K562 (cell line): ENCODE results near the gene CHURC1. TPM values are rescaled to one million over a fixed set of nuclear protein-coding genes. Genes with fewer than 3 reads are reported as not detected.

Experiments
- BMI1 ChIP-seq: fragments of 150-350 bp; IDR thresholded peaks from 2 replicates; pipeline ENCODE4 v1.6.1; 2014; ENCODE audit warnings: low read length
- CHD2 ChIP-seq: IDR thresholded peaks from 2 replicates; pipeline ENCODE4 v1.6.1; 2011; ENCODE audit warnings: low read depth, low read length
- ELF1 ChIP-seq: fragments of 200-800 bp; sonication (Bioruptor generic); IDR thresholded peaks from 2 replicates; pipeline ENCODE4 v1.6.1; 2016; ENCODE audit warnings: missing genetic modification characterization, missing compliant biosample characterization
- EP400 ChIP-seq: fragments of 450-650 bp; IDR thresholded peaks from 2 replicates; pipeline ENCODE4 v1.6.1; 2017; ENCODE audit warnings: antibody characterized with exemption, mild to moderate bottlenecking, moderate library complexity
- MAZ ChIP-seq, 2 experiments: fragments of 450-650 bp in 1 of 2; sonication (generic) in 1 of 2; formaldehyde crosslinking; IDR thresholded peaks in 1 of 2; conservative IDR thresholded peaks in 1 of 2; 2 replicates each; pipeline versions ENCODE4 v1.4.0 to v1.5.0; 2020; ENCODE audit warnings: mild to moderate bottlenecking in 1 of 2, missing genetic modification reagents in 1 of 2
- MNT ChIP-seq, 2 experiments: fragments of 450-650 bp; conservative IDR thresholded peaks; 2 replicates each; pipeline ENCODE4 v1.6.1; 2017; ENCODE audit warnings: mild to moderate bottlenecking in 2 of 2, moderate library complexity in 2 of 2
- NFIC ChIP-seq: fragments of 450-650 bp; IDR thresholded peaks from 2 replicates; pipeline ENCODE4 v1.6.1; 2017; ENCODE audit warnings: mild to moderate bottlenecking, inconsistent platforms
- POLR2B ChIP-seq: fragments of 450-650 bp; IDR thresholded peaks from 2 replicates; pipeline ENCODE4 v1.6.1; 2018; ENCODE audit warnings: low read depth; ENCODE audit not compliant: partially characterized antibody
- ZNF140 ChIP-seq: fragments of 250-450 bp; sonication (Bioruptor Pico); IDR thresholded peaks from 2 replicates; pipeline ENCODE4 v1.8.0; 2021; ENCODE audit warnings: moderate library complexity, mild to moderate bottlenecking, inconsistent platforms
- polyA plus RNA-seq, 8 experiments: library from polyadenylated mRNA; depleted of rRNA in 4 of 8; stranded (reverse) in 5 of 8; unstranded in 3 of 8; fragments of >200 nt; fragmentation: Nextera tagmentation in 2 of 8; fragmentation: Illumina TruSeq in 1 of 8; extraction: Ambion mirVana in 2 of 8; extraction: Trizol in 1 of 8; gene quantifications; 2 replicates each; pipeline versions ENCODE4 v1.2.1 to v1.2.3, GENCODE V29; 2011 to 2014; ENCODE audit warnings: inconsistent platforms in 1 of 8, missing spikeins in 1 of 8
- total RNA-seq, 7 experiments: library from RNA; depleted of rRNA in 6 of 7; stranded (reverse); fragments of >200 nt in 6 of 7; fragmentation: Illumina TruSeq in 2 of 7; extraction: Trizol in 2 of 7; gene quantifications; 2 replicates each; pipeline versions ENCODE4 v1.2.1 to v1.2.3, GENCODE V29; 2011 to 2021; ENCODE audit warnings: low replicate concordance in 1 of 7
- TF ChIP-seq, protein P1 (sequence below): fragments of 450-650 bp; IDR thresholded peaks from 2 replicates; pipeline ENCODE4 v1.6.1; 2016; ENCODE audit warnings: mild to moderate bottlenecking, moderate library complexity
- TF ChIP-seq, protein P2 (sequence below): fragments of 200-800 bp; sonication (Bioruptor generic); IDR thresholded peaks from 2 replicates; pipeline ENCODE4 v1.6.1; 2017; ENCODE audit warnings: missing genetic modification characterization, missing compliant biosample characterization
- TF ChIP-seq, protein P3 (sequence below): sonication (generic); formaldehyde crosslinking; IDR thresholded peaks from 2 replicates; pipeline ENCODE4 v1.9.0; 2022; ENCODE audit warnings: mild to moderate bottlenecking, missing genetic modification reagents

Gene CHURC1
- total and polyA plus RNA-seq, 9 of the 15 experiments (the other 6 are each of a cell fraction or from before 2014, with no cell fraction given), result 27.3 to 239 (median 45.6) TPM

DNA sequence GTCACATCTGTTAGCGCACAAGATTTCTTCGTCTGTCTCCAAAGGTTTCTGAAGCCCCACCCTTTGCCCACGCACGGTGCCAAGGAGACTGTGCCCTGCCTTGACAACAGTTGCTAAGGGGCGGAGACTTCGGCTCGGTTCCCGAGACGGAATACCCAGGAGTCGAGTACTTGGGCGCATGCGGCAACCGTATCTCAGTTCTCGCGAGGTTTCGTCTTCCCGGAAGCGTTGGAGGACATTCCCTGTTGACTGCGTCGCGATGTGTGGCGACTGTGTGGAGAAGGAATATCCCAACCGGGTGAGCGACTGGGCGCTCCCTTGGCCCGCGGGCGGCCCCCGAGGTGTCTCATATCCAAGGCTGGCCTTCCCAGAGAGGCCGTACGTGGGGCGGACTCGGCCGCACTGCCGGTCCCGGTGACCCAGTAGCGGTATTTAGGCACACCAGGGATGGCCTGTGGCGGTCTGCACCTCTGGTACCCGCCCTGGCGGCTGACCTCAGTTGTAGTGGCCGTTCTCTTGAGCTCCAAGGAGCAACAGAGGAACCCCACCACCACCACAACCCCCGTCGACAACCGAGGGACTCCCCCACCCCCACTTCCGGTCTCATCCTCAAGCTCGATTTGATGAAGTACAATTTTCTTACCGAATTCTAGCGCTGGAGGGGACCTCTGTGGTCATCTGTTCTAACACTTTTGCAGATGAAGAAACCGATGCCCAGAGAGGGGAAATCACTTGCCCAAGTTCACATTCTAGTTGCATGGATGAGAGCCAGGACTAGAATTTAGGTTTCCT lies at the start of gene CHURC1 (continued):
- TF ChIP-seq, protein P1, sequence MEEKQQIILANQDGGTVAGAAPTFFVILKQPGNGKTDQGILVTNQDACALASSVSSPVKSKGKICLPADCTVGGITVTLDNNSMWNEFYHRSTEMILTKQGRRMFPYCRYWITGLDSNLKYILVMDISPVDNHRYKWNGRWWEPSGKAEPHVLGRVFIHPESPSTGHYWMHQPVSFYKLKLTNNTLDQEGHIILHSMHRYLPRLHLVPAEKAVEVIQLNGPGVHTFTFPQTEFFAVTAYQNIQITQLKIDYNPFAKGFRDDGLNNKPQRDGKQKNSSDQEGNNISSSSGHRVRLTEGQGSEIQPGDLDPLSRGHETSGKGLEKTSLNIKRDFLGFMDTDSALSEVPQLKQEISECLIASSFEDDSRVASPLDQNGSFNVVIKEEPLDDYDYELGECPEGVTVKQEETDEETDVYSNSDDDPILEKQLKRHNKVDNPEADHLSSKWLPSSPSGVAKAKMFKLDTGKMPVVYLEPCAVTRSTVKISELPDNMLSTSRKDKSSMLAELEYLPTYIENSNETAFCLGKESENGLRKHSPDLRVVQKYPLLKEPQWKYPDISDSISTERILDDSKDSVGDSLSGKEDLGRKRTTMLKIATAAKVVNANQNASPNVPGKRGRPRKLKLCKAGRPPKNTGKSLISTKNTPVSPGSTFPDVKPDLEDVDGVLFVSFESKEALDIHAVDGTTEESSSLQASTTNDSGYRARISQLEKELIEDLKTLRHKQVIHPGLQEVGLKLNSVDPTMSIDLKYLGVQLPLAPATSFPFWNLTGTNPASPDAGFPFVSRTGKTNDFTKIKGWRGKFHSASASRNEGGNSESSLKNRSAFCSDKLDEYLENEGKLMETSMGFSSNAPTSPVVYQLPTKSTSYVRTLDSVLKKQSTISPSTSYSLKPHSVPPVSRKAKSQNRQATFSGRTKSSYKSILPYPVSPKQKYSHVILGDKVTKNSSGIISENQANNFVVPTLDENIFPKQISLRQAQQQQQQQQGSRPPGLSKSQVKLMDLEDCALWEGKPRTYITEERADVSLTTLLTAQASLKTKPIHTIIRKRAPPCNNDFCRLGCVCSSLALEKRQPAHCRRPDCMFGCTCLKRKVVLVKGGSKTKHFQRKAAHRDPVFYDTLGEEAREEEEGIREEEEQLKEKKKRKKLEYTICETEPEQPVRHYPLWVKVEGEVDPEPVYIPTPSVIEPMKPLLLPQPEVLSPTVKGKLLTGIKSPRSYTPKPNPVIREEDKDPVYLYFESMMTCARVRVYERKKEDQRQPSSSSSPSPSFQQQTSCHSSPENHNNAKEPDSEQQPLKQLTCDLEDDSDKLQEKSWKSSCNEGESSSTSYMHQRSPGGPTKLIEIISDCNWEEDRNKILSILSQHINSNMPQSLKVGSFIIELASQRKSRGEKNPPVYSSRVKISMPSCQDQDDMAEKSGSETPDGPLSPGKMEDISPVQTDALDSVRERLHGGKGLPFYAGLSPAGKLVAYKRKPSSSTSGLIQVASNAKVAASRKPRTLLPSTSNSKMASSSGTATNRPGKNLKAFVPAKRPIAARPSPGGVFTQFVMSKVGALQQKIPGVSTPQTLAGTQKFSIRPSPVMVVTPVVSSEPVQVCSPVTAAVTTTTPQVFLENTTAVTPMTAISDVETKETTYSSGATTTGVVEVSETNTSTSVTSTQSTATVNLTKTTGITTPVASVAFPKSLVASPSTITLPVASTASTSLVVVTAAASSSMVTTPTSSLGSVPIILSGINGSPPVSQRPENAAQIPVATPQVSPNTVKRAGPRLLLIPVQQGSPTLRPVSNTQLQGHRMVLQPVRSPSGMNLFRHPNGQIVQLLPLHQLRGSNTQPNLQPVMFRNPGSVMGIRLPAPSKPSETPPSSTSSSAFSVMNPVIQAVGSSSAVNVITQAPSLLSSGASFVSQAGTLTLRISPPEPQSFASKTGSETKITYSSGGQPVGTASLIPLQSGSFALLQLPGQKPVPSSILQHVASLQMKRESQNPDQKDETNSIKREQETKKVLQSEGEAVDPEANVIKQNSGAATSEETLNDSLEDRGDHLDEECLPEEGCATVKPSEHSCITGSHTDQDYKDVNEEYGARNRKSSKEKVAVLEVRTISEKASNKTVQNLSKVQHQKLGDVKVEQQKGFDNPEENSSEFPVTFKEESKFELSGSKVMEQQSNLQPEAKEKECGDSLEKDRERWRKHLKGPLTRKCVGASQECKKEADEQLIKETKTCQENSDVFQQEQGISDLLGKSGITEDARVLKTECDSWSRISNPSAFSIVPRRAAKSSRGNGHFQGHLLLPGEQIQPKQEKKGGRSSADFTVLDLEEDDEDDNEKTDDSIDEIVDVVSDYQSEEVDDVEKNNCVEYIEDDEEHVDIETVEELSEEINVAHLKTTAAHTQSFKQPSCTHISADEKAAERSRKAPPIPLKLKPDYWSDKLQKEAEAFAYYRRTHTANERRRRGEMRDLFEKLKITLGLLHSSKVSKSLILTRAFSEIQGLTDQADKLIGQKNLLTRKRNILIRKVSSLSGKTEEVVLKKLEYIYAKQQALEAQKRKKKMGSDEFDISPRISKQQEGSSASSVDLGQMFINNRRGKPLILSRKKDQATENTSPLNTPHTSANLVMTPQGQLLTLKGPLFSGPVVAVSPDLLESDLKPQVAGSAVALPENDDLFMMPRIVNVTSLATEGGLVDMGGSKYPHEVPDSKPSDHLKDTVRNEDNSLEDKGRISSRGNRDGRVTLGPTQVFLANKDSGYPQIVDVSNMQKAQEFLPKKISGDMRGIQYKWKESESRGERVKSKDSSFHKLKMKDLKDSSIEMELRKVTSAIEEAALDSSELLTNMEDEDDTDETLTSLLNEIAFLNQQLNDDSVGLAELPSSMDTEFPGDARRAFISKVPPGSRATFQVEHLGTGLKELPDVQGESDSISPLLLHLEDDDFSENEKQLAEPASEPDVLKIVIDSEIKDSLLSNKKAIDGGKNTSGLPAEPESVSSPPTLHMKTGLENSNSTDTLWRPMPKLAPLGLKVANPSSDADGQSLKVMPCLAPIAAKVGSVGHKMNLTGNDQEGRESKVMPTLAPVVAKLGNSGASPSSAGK, result peak; percentile 15; the same call in 1 of the 2 replicates
- TF ChIP-seq ZNF140 (CRISPR knock-in tag), result no peak
- TF ChIP-seq MAZ (CRISPR knock-in tag; conservative IDR thresholded peaks at IDR 0.05 in 1 of 2, IDR thresholded peaks at IDR 0.05 in 1 of 2), result peak in 1 of 2 experiments; percentile 74; a peak in 3 of 4 replicates
- TF ChIP-seq, protein P2, sequence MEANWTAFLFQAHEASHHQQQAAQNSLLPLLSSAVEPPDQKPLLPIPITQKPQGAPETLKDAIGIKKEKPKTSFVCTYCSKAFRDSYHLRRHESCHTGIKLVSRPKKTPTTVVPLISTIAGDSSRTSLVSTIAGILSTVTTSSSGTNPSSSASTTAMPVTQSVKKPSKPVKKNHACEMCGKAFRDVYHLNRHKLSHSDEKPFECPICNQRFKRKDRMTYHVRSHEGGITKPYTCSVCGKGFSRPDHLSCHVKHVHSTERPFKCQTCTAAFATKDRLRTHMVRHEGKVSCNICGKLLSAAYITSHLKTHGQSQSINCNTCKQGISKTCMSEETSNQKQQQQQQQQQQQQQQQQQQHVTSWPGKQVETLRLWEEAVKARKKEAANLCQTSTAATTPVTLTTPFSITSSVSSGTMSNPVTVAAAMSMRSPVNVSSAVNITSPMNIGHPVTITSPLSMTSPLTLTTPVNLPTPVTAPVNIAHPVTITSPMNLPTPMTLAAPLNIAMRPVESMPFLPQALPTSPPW, result 0 out of 2 replicates have a peak, but pooled peaks have one; percentile 11
- peak; percentile 91 for TF ChIP-seq ELF1 (tag)
- peak; percentile 85 for TF ChIP-seq POLR2B
- peak; percentile 83 for TF ChIP-seq EP400
- TF ChIP-seq MNT (conservative IDR thresholded peaks at IDR 0.05), result peak; percentile 30 to 52; a peak in 1 of 4 replicates
- TF ChIP-seq BMI1, result peak; percentile 34; the same call in 1 of the 2 replicates
- TF ChIP-seq, protein P3, sequence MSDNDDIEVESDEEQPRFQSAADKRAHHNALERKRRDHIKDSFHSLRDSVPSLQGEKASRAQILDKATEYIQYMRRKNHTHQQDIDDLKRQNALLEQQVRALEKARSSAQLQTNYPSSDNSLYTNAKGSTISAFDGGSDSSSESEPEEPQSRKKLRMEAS, result peak; percentile 48; the same call in 1 of the 2 replicates
- TF ChIP-seq NFIC, result no peak
- peak; percentile 96 for TF ChIP-seq CHD2
